HG03103 (cell line): ENCODE results near the gene RBM15B.
A peak's percentile ranks its signal among the peaks of the same experiment; 100 is the strongest.
"Not testable (repeated sequence)": the region's sequence is repeated elsewhere in the genome, so short reads cannot be mapped to it uniquely, and the experiment has no call there.

Experiments
- ATAC-seq: cut with Tn5 transposase; IDR thresholded peaks from one replicate; pipeline ENCODE4 v1.9.1; 2021; ENCODE audit warnings: low read depth; ENCODE audit not compliant: unreplicated experiment

The RBM15B gene

DNA sequence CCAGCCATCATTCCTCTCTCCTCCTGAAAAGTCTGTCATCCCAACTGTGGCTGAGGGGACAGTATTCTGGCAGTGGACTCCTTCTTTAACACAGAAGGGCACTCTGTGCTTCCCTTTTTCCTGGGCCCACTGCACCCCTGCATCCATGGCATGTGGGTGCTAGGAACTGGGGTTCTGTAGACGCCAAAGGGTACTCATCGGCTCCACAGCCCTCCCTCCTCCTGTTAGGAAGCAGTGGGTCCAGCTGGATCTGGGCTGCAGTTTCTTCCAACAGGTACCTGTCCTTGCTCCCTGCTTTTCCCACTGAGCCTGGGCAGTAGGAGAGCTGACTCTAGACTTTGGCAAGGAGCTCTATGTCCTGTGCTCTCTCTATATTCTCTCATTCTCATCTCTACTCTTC is 12.4 kb upstream of the RBM15B start:
- ATAC-seq, result no peak

GRCh38 chr3:51379301-51379700 is 11.8 kb upstream of the RBM15B start:
- no peak for ATAC-seq

DNA sequence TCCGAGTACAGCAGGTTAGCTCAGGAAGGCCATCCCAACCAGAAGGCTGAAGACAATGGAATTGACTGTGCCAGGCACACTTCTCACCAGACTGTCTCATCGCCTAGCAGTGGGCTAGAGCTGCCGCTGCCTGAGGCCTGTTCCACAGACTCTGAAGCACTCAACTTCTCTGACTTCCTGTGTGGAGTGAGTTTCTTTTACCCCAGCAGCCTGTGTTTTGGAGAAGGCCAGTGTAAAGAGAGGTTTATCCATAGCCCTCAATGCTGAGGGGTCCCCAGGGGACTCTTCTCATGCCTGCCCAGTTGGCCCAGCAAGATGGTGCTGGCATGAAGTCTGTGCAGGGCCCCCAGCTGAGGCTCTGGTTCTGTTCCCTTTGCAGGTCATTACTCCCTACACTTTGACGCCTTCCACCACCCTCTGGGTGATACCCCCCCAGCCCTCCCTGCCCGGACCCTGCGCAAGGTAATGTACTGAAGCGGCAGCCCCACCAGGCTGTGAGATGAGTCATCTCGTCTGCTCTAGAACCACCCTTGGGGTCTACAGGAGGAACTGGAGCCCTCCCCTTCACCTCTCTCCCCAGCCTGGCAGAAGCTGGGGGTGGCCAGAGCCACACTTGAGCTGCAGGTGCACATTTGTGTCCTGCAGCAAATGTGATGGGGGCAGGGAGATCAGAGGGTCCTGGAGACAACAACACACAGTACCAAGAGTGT is 11.2 kb upstream of the RBM15B start:
- ATAC-seq, result no peak

DNA sequence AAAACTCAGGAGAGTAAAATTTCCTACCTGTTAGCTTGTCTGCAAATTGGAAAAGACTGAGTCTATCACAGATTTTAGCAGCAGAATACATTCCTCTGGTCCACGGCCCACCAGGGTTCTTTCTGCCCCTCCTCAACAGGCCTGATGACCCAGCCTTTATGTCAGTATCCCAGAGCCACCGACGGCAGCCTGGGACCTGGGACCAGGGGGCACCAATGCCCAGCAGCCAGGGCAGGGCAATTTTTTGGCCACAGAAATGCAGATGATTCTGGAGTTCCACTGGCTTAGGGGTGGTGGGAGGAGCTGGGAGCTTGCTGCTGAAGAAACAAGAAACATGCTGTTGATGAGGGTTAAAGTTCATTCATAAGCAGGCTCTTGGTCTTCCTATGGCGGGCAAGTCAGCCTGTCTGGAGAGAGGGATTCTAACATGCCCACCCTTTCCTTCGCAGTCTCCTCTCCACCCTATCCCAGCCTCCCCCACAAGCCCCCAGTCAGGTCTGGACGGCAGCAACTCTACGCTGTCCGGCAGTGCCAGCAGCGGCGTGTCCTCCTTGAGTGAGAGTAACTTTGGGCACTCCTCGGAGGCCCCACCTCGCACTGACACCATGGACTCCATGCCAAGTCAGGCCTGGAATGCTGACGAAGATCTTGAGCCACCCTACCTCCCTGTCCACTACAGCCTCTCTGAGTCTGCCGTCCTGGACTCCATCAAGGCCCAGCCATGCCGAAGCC is 10.3 kb upstream of the RBM15B start:
- no peak for ATAC-seq

GRCh38 chr3:51381333-51381705 is 9.8 kb upstream of the RBM15B start:
- ATAC-seq, result no peak

- ATAC-seq, result no peak
Observed at GRCh38 chr3:51382076-51382745, 8.9 kb upstream of the RBM15B start.

DNA sequence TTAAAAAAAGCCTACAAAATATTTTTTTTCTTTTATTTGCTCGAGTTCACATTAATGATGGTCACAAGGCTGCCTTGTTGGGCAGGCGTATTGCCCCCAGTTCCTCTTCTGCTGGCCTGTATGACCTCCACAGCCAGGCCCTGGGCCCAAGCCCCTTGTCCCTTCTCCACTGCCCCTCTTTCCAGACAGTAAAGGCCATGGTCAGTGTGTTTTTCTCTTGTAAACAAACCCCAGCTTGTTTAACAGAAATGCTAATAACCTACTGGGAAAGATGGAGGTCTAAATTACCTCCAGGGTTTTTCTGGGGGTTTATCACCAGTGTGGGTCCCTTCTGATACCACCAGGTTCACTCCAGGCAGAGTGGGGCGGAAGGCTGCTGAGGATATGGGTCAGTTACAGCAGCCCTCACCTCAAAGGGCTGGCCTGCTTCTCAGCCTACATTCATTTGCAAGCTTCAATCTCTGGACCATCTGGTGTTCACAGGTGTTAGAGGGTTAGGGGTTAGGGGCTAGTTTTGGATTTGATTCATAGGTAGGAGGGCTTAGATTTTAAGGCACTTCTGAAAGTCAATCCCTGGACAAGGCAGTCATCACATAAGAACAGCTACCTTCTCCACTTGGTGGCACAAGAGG is 8.0 kb upstream of the RBM15B start:
- ATAC-seq, result no peak

GRCh38 chr3:51384055-51384725 is 6.9 kb upstream of the RBM15B start:
- peak; percentile 3 for ATAC-seq

GRCh38 chr3:51384726-51385473 is 6.2 kb upstream of the RBM15B start, which contains the start of gene MANF:
MANF (plus strand) TSS chr3:51385291; CDS start chr3:51385343, 52 bp downstream.
- ATAC-seq, result peak; percentile 96

GRCh38 chr3:51385621-51386091 is 5.4 kb upstream of the RBM15B start:
- ATAC-seq, result no peak

DNA sequence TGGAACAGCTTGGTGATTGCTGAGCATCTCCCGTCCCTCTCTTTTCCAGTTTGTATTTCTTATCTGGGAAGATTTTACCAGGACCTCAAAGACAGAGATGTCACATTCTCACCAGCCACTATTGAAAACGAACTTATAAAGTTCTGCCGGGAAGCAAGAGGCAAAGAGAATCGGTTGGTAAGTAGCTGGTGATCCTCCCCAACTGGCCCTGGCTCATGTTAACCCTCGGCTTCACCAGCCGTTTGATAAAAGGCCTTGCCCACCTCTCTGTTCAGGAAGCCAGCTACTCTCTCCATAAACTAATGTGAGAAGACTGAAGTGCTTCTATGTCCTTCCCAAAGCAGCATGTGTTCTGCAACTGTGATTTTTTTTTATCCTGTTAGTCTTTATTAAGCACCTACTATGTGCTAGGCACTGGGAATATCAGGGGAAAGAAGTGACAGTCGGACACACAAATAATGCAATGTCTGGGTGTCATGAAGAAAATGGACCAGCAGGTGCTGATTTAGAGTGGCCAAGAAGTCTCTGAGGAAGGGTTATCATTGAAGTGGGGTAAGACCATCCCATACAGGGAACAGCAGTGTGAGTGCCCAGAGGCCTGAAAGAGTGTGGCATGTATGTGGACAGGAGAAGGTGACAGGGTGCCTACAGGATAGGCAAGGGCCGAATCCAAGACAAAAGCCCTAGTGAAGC is 4.8 kb upstream of the RBM15B start:
- ATAC-seq, result no peak

DNA sequence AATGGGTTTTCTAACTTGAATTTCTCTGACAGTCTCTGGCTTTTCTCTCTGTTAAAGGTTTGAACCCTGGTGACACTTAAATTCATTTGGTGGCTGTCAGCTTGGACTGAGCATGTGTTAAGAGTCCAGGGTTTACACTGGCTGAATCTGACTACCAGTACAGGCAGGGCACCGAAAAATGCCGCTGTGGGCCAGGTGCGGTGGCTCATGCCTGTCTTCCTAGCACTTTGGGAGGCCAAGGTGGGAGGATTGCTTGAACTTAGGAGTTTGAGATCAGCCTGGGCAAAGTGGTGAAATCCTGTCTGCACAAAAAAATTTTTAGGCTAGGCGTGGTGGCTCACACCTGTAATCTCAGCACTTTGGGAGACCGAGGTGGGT is 4.2 kb upstream of the RBM15B start:
- no peak for ATAC-seq

- ATAC-seq, result not testable (repeated sequence)
Observed at GRCh38 chr3:51387281-51387680, 3.8 kb upstream of the RBM15B start.

- no peak for ATAC-seq
Observed at GRCh38 chr3:51388286-51389029, 2.6 kb upstream of the RBM15B start.

DNA sequence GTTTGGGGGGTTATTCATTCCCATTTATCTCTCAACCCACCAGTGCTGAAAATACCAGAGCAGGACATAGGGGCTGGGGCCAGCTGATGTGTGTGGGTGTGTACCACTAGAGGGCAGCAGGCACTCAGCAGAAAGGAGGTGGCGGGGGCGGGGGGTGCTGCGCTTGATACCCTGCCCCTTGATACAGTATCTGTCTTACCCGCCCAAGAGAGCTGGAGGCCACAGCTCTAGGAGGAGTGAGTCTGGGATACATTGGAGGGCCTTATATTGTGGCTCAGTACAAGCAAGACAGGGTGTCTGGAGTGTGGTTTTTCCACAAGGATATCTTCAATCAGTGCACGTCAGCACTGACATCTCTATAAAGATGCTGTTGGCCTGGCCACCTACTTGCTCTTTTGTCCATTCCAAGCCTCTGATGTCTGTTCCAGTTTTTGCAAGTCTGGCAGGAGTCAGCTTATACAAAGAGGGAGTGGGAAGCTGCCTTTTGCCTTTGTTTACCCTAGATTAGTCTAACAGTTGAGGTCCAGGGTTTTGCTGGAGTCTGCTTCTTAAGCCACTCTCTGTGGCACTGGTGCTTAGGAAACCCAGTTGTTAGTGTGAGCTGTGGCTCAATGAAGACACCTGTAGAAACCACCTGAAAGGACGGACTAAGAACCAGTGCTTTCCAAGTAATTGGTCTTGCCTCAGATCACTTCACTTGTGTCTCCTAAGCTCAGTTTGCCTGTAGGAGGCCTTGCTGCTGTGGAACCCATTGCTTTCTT is 1.5 kb upstream of the RBM15B start:
- ATAC-seq, result no peak

DNA sequence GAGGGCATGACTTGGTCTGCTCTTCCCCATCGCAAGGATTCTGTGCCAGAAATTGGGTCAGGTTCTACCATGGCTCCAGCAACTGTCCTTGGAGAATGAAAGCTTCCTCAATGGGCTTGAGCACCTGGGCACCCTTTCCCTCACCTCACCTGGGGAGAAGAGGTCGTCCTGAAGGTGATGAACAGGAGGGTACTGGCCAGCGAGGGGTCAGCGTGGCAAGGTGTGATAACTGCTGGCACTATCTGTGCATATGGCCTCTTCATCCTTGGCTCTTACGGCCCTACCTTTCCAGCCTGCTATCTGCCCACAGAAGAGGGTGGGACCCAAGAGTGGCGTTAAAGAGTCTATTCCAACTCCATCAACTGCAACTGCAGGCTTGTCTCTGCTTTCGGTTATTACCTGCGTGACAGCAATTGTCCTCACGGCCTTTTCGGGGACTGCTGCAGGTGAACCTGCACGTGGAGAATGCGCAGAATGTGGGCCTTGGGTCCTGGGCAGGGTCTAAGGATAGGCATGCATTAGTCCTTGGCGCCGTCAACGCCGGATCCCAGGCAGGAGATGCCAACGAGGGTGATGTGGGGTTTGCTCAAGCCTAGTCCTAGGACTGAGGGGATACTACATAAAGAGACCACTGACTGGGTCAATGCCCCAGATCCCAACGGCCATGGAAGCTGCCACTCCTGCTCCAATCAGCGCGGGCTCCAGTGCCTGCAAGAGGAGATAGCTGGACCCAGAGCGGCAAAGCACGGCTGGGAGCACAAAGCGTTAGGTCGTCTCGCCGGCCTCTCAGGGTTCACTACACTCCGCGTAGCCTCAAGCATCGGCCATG is 625 bp upstream of the RBM15B start:
- ATAC-seq, result no peak
